Neural progenitor cell (in vitro differentiated cells): ENCODE measurements around the gene ZNF286A.
"Not testable (repeated sequence)": the region's sequence is repeated elsewhere in the genome, so short reads cannot be mapped to it uniquely, and the experiment has no call there.

Source experiments
- EZH2 ChIP-seq: fragments of 200-600 bp; sonication (generic); IDR thresholded peaks from 2 replicates; pipeline ENCODE4 v1.6.1; 2017; ENCODE audit warnings: antibody characterized with exemption, mild to moderate bottlenecking, moderate library complexity
- TF ChIP-seq, protein P1 (sequence below): fragments of 200-600 bp; sonication (generic); IDR thresholded peaks from 2 replicates; pipeline ENCODE4 v1.5.1; 2017; ENCODE audit warnings: antibody characterized with exemption, mild to moderate bottlenecking

DNA sequence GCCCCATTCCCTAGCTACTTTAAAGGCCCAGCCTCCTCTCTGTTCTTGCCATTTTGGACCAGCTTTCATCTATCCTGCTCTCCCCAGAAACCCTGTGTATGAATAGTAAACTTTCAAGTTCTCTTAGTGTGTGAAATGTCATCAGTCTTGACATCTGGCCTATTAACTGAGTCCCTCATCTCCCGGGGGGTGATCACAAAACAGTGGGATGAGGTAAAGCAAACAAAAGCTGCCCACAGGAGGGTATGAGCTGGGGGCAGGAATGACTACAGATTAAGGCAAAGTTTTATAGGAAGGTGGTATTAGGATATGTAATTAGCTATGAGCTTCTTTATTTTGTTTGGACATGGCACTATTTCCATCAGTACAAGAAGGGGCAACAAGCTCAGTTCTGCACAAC, 24.9 kb upstream of the ZNF286A start:
- TF ChIP-seq, protein P1, sequence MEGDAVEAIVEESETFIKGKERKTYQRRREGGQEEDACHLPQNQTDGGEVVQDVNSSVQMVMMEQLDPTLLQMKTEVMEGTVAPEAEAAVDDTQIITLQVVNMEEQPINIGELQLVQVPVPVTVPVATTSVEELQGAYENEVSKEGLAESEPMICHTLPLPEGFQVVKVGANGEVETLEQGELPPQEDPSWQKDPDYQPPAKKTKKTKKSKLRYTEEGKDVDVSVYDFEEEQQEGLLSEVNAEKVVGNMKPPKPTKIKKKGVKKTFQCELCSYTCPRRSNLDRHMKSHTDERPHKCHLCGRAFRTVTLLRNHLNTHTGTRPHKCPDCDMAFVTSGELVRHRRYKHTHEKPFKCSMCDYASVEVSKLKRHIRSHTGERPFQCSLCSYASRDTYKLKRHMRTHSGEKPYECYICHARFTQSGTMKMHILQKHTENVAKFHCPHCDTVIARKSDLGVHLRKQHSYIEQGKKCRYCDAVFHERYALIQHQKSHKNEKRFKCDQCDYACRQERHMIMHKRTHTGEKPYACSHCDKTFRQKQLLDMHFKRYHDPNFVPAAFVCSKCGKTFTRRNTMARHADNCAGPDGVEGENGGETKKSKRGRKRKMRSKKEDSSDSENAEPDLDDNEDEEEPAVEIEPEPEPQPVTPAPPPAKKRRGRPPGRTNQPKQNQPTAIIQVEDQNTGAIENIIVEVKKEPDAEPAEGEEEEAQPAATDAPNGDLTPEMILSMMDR = not testable (repeated sequence)
- not testable (repeated sequence) for TF ChIP-seq EZH2
